Sciatic nerve (tissue), 2 donors: ENCODE data around the gene CHST8. TPM values are rescaled to one million over a fixed set of nuclear protein-coding genes. Genes with fewer than 3 reads are reported as not detected.
A peak's percentile ranks its signal among the peaks of the same experiment; 100 is the strongest.

Experiments used
- ATAC-seq: fragments of 200-7000 bp; cut with Tn5 transposase; one replicate; pipeline ENCODE4 v1.9.1; 2020; ENCODE audit warnings: mild to moderate bottlenecking, moderate library complexity
- DNase-seq: peaks from one replicate; pipeline ENCODE4 v3.0.0-alpha.2; 2020; ENCODE audit warnings: low spot score
- intact Hi-C: fragments of 100-400 bp; cut with DNase I; formaldehyde crosslinking; loops from one replicate; pipeline ENCODE4 v1.14.2; 2022
- total RNA-seq: library from RNA; stranded (reverse); fragmentation: NEBNext Ultra II Directional; extraction: Animal tissue kit (Norgen Biotek cat#: 25700); gene quantifications from one replicate; pipeline ENCODE4 v1.2.1, GENCODE V29; 2021
- donor health status: DM: no; HTN: no; CAD: no.
- donor health status: DM: no; HTN: no; CAD: no.

CHST8 gene
- total RNA-seq, 1 donor from 2014 or later = 0.62 TPM

- no peak for DNase-seq
- intact Hi-C loops = no loop called here
- no peak for ATAC-seq
Observed at GRCh38 chr19:33769208-33769607, 147.5 kb downstream of the CHST8 start.

GRCh38 chr19:33770107-33770506 lies 148.4 kb downstream of the CHST8 start:
- intact Hi-C loops = loop anchor here (10.0 kb wide), 1 partner anchor 335 kb away; no protein-coding TSS in a partner anchor
- ATAC-seq (no peak), DNase-seq (no peak)

- ATAC-seq (peak; percentile 70), DNase-seq (peak; percentile 85)
- intact Hi-C loops = loop anchor here (10.0 kb wide), 1 partner anchor 337 kb away; no protein-coding TSS in a partner anchor
Observed at GRCh38 chr19:33771384-33772101, 149.8 kb downstream of the CHST8 start.

GRCh38 chr19:33772102-33772857 lies 150.5 kb downstream of the CHST8 start:
- intact Hi-C loops = loop anchor here (10.0 kb wide), 1 partner anchor 337 kb away; no protein-coding TSS in a partner anchor
- no peak for ATAC-seq

GRCh38 chr19:33772858-33773180 lies 151.1 kb downstream of the CHST8 start:
- DNase-seq = no peak
- ATAC-seq = no peak
- intact Hi-C loops = loop anchor here (10.0 kb wide), 1 partner anchor 338 kb away; no protein-coding TSS in a partner anchor

More at GRCh38 chr19:33772102-33772857, 150.5 kb downstream of the CHST8 start:
- DNase-seq = no peak

- intact Hi-C loops = loop anchor here (10.0 kb wide), 1 partner anchor 339 kb away; no protein-coding TSS in a partner anchor
- ATAC-seq = no peak
- DNase-seq = no peak
Observed at GRCh38 chr19:33773704-33774624, 152.2 kb downstream of the CHST8 start.

GRCh38 chr19:33774751-33775150 lies 153.0 kb downstream of the CHST8 start:
- intact Hi-C loops = loop anchor here (10.0 kb wide), 1 partner anchor 340 kb away; no protein-coding TSS in a partner anchor
- DNase-seq (no peak), ATAC-seq (no peak)

- intact Hi-C loops = loop anchor here (10.0 kb wide), 1 partner anchor 341 kb away; no protein-coding TSS in a partner anchor
- ATAC-seq (no peak), DNase-seq (no peak)
Observed at GRCh38 chr19:33775731-33776487, 154.2 kb downstream of the CHST8 start.

GRCh38 chr19:33777351-33777750 lies 155.6 kb downstream of the CHST8 start:
- no peak for DNase-seq
- intact Hi-C loops = loop anchor here (10.0 kb wide), 1 partner anchor 343 kb away; no protein-coding TSS in a partner anchor
- no peak for ATAC-seq

- ATAC-seq (no peak), DNase-seq (no peak)
- intact Hi-C loops = loop anchor here (2.0 to 10.0 kb wide), 2 partner anchors 217 to 343 kb away; no protein-coding TSS in a partner anchor
Observed at GRCh38 chr19:33777753-33778088, 156.0 kb downstream of the CHST8 start.

GRCh38 chr19:33778089-33778791 lies 156.5 kb downstream of the CHST8 start:
- intact Hi-C loops = loop anchor here (2.0 to 10.0 kb wide), 2 partner anchors 217 to 343 kb away; no protein-coding TSS in a partner anchor
- ATAC-seq (peak; percentile 86), DNase-seq (peak; percentile 91)

- ATAC-seq (no peak), DNase-seq (no peak)
- intact Hi-C loops = loop anchor here (2.0 to 10.0 kb wide), 2 partner anchors 215 to 345 kb away; no protein-coding TSS in a partner anchor
Observed at GRCh38 chr19:33779849-33780248, 158.1 kb downstream of the CHST8 start.

- ATAC-seq = no peak
- intact Hi-C loops = no loop called here
Observed at GRCh38 chr19:33780251-33780650, 158.5 kb downstream of the CHST8 start.

GRCh38 chr19:33780746-33781145 lies 159.0 kb downstream of the CHST8 start:
- no peak for ATAC-seq
- DNase-seq = no peak
- intact Hi-C loops = loop anchor here (1.0 kb wide), 1 partner anchor 22 kb away; no protein-coding TSS in a partner anchor

More at GRCh38 chr19:33780251-33780650, 158.5 kb downstream of the CHST8 start:
- DNase-seq = no peak

GRCh38 chr19:33781415-33781935 lies 159.7 kb downstream of the CHST8 start:
- no peak for ATAC-seq
- no peak for DNase-seq
- intact Hi-C loops = loop anchor here (1.0 kb wide), 1 partner anchor 21 kb away; no protein-coding TSS in a partner anchor

- DNase-seq = no peak
- intact Hi-C loops = loop anchor here (1.0 kb wide), 1 partner anchor 20 kb away; no protein-coding TSS in a partner anchor
- no peak for ATAC-seq
Observed at GRCh38 chr19:33781996-33782395, 160.2 kb downstream of the CHST8 start.

- no peak for ATAC-seq
- intact Hi-C loops = no loop called here
Observed at GRCh38 chr19:33784432-33784831, 162.7 kb downstream of the CHST8 start.

More at GRCh38 chr19:33784432-33784831, 162.7 kb downstream of the CHST8 start:
- no peak for DNase-seq
